GM12878 (cell line): ENCODE results near the gene ABT1. TPM values are rescaled to one million over a fixed set of nuclear protein-coding genes. Genes with fewer than 3 reads are reported as not detected.
A peak's percentile ranks its signal among the peaks of the same experiment; 100 is the strongest.

Experiments used
- ATAC-seq: fragments of 200-7000 bp; cut with Tn5 transposase; 3 replicates; pipeline ENCODE4 v1.9.1; 2020; ENCODE audit warnings: mild to moderate bottlenecking, moderate library complexity
- BruUV-seq: library from RNA; stranded (reverse); fragments of 400-500 nt; replicated peaks from 2 replicates; lab custom pipeline; 2021; lab: Mats Ljungman, UMichigan
- CTCF ChIA-PET: fragments of 300-600 bp; sonication (Branson Sonifier 250); formaldehyde crosslinking; extraction: SDS; loops from one replicate; lab custom pipeline; 2021; ENCODE audit warnings: inconsistent platforms; lab: Yijun Ruan, JAX
- POLR2A ChIA-PET: fragments of 350-600 bp; formaldehyde crosslinking; extraction: SDS; loops from one replicate; lab custom pipeline; 2021; ENCODE audit warnings: inconsistent platforms; lab: Charles Lee
- RAD21 ChIA-PET: fragments of 300-600 bp; sonication (Branson Sonifier 250); formaldehyde crosslinking; loops from one replicate; lab custom pipeline; 2023; ENCODE audit warnings: antibody characterized with exemption; ENCODE audit not compliant: unreplicated experiment; lab: Charles Lee
- SMC1A ChIA-PET: fragments of 300-600 bp; sonication (Branson Sonifier 250); formaldehyde crosslinking; loops from one replicate; lab custom pipeline; 2023; ENCODE audit not compliant: unreplicated experiment, uncharacterized antibody; lab: Charles Lee
- DNase-seq: peaks from one replicate; pipeline ENCODE4 v3.0.0-alpha.2; 2011; ENCODE audit warnings: low read depth, low spot score
- FAIRE-seq: peaks from 3 replicates; lab custom pipeline; 2011; peaks lifted over from hg19 to GRCh38; lab: Jason Lieb, UNC
- H2AFZ ChIP-seq: 2 replicates; pipeline ENCODE4 v1.6.0; 2011; ENCODE audit warnings: low read depth, low read length, control low read depth; ENCODE audit not compliant: control insufficient read depth
- H3K27ac ChIP-seq: 2 replicates; pipeline ENCODE4 v1.5.1; 2011; ENCODE audit warnings: control low read depth; ENCODE audit not compliant: control insufficient read depth, insufficient read depth
- H3K27me3 ChIP-seq, 2 experiments: replicated peaks in 1 of 2; 2 replicates each; pipeline versions ENCODE4 v1.6.0 to v1.6.1; 2011; ENCODE audit warnings: low read length in 1 of 2; ENCODE audit not compliant: control insufficient read depth in 2 of 2, insufficient read depth in 2 of 2
- H3K36me3 ChIP-seq, 2 experiments: 2 replicates each; pipeline ENCODE4 v1.5.1; 2011; ENCODE audit warnings: low read length in 1 of 2; ENCODE audit not compliant: control insufficient read depth in 2 of 2, insufficient read depth in 2 of 2
- H3K4me1 ChIP-seq: 2 replicates; pipeline ENCODE4 v1.6.1; 2011; ENCODE audit warnings: mild to moderate bottlenecking, low read length, moderate library complexity, mixed read lengths; ENCODE audit not compliant: control insufficient read depth, insufficient read depth
- H3K4me2 ChIP-seq: 2 replicates; pipeline ENCODE4 v1.6.0; 2011; ENCODE audit warnings: control low read depth; ENCODE audit not compliant: control insufficient read depth, insufficient read depth
- H3K4me3 ChIP-seq: fragments of 200-600 bp; sonication (generic); 2 replicates; pipeline ENCODE4 v1.5.1; 2016
- H3K79me2 ChIP-seq: 2 replicates; pipeline ENCODE4 v1.6.0; 2011; ENCODE audit warnings: low read length; ENCODE audit not compliant: control insufficient read depth, insufficient read depth
- H3K9ac ChIP-seq: 2 replicates; pipeline ENCODE4 v1.8.0; 2011; ENCODE audit warnings: low read length, control low read depth, mixed read lengths; ENCODE audit not compliant: control insufficient read depth, insufficient read depth
- H3K9me3 ChIP-seq: replicated peaks from 3 replicates; pipeline ENCODE4 v1.5.1; 2011; ENCODE audit warnings: mild to moderate bottlenecking, low read length; ENCODE audit not compliant: control insufficient read depth, insufficient read depth
- H4K20me1 ChIP-seq: 2 replicates; pipeline ENCODE4 v1.6.0; 2011; ENCODE audit not compliant: control insufficient read depth, insufficient read depth
- BCLAF1 ChIP-seq: fragments of 450-650 bp; IDR thresholded peaks from 2 replicates; pipeline ENCODE4 v1.6.1; 2017; ENCODE audit warnings: antibody characterized with exemption, mild to moderate bottlenecking, moderate library complexity
- CBX3 ChIP-seq: fragments of 200-600 bp; sonication (generic); IDR thresholded peaks from 2 replicates; pipeline ENCODE4 v1.6.1; 2016; ENCODE audit warnings: low read depth, borderline replicate concordance
- CEBPB ChIP-seq, 2 experiments: fragments of 150-350 bp in 1 of 2; IDR thresholded peaks; 2 replicates each; pipeline ENCODE4 v1.6.1; 2012 to 2014; ENCODE audit warnings: low read depth in 2 of 2, low read length in 2 of 2, borderline replicate concordance in 1 of 2, inconsistent platforms in 1 of 2
- EGR1 ChIP-seq, 2 experiments: IDR thresholded peaks; 1 replicate in 1 of 2; 2 replicates in 1 of 2; pipeline ENCODE4 v1.6.1; 2011 to 2012; ENCODE audit warnings: low read depth in 2 of 2, low read length in 2 of 2, borderline replicate concordance in 1 of 2, mild to moderate bottlenecking in 1 of 2, moderate library complexity in 1 of 2
- IKZF2 ChIP-seq, 2 experiments: fragments of 450-650 bp; IDR thresholded peaks; 2 replicates each; pipeline ENCODE4 v1.6.1; 2017; ENCODE audit warnings: mild to moderate bottlenecking in 2 of 2, moderate library complexity in 2 of 2
- RAD21 ChIP-seq: IDR thresholded peaks from 2 replicates; pipeline ENCODE4 v1.6.1; 2011; ENCODE audit warnings: mild to moderate bottlenecking, low read depth, low read length, moderate library complexity; ENCODE audit not compliant: insufficient read depth
- RBBP5 ChIP-seq: fragments of 200-600 bp; sonication (generic); conservative IDR thresholded peaks from 2 replicates; pipeline ENCODE4 v1.6.1; 2016
- RFX5 ChIP-seq: IDR thresholded peaks from 2 replicates; pipeline ENCODE4 v1.6.1; 2011; ENCODE audit warnings: low read depth, low read length, improper control_type of control experiment
- SIN3A ChIP-seq: IDR thresholded peaks from 2 replicates; pipeline ENCODE4 v1.6.1; 2012; ENCODE audit warnings: low read depth, low read length, improper control_type of control experiment
- SIX5 ChIP-seq: IDR thresholded peaks from 2 replicates; pipeline ENCODE4 v1.6.1; 2011; ENCODE audit warnings: mild to moderate bottlenecking, low read depth, low read length, moderate library complexity; ENCODE audit not compliant: severe bottlenecking
- TCF7 ChIP-seq: IDR thresholded peaks from 2 replicates; pipeline ENCODE4 v1.6.1; 2014; ENCODE audit warnings: antibody characterized with exemption, borderline replicate concordance
- ZNF592 ChIP-seq: fragments of 450-650 bp; IDR thresholded peaks from 2 replicates; pipeline ENCODE4 v1.6.1; 2017; ENCODE audit warnings: mild to moderate bottlenecking, moderate library complexity
- WGBS: methylation state at CpG from one replicate; pipeline ENCODE4 v1.1.6; 2016; ENCODE audit warnings: low lambda C conversion rate; ENCODE audit not compliant: insufficient replicate concordance, insufficient coverage; ENCODE audit errors: missing lambda C conversion rate; 5-methylcytosine and 5-hydroxymethylcytosine counted together
- in situ Hi-C: fragments of 300-500 bp; cut with MboI; formaldehyde crosslinking; loops from 9 replicates; pipeline ENCODE4 v1.14.3; 2018; ENCODE audit warnings: mixed read lengths
- intact Hi-C: fragments of 100-400 bp; cut with micrococcal nuclease; formaldehyde crosslinking; loops from one replicate; pipeline ENCODE4 v1.14.2; 2022; ENCODE audit not compliant: unreplicated experiment
- polyA plus RNA-seq, 11 experiments: library from polyadenylated mRNA; depleted of rRNA in 4 of 11; unstranded in 6 of 11; stranded (reverse) in 5 of 11; fragments of >200 nt; fragmentation: Nextera tagmentation in 4 of 11; fragmentation: Illumina TruSeq in 1 of 11; extraction: Ambion mirVana in 4 of 11; extraction: Trizol in 1 of 11; gene quantifications; 1 replicate in 1 of 11; 2 replicates in 10 of 11; pipeline versions ENCODE4 v1.2.1 to v1.2.3, GENCODE V29; 2011 to 2016; ENCODE audit warnings: inconsistent platforms in 2 of 11, missing spikeins in 2 of 11, low read depth in 1 of 11
- total RNA-seq, 4 experiments: library from RNA; depleted of rRNA in 3 of 4; stranded (reverse); fragments of >200 nt in 3 of 4; fragmentation: Illumina TruSeq in 1 of 4; extraction: Trizol in 1 of 4; gene quantifications; 2 replicates each; pipeline versions ENCODE4 v1.2.1 to v1.2.3, GENCODE V29; 2013 to 2021
- TF ChIP-seq, protein P1 (sequence below): fragments of 450-650 bp; IDR thresholded peaks from 2 replicates; pipeline ENCODE4 v1.6.1; 2016; ENCODE audit warnings: mild to moderate bottlenecking

The ABT1 gene
- total and polyA plus RNA-seq, 10 of the 15 experiments (the other 5 are each of a cell fraction or from before 2014, with no cell fraction given): 8.4 to 43.5 (median 28.2) TPM

DNA sequence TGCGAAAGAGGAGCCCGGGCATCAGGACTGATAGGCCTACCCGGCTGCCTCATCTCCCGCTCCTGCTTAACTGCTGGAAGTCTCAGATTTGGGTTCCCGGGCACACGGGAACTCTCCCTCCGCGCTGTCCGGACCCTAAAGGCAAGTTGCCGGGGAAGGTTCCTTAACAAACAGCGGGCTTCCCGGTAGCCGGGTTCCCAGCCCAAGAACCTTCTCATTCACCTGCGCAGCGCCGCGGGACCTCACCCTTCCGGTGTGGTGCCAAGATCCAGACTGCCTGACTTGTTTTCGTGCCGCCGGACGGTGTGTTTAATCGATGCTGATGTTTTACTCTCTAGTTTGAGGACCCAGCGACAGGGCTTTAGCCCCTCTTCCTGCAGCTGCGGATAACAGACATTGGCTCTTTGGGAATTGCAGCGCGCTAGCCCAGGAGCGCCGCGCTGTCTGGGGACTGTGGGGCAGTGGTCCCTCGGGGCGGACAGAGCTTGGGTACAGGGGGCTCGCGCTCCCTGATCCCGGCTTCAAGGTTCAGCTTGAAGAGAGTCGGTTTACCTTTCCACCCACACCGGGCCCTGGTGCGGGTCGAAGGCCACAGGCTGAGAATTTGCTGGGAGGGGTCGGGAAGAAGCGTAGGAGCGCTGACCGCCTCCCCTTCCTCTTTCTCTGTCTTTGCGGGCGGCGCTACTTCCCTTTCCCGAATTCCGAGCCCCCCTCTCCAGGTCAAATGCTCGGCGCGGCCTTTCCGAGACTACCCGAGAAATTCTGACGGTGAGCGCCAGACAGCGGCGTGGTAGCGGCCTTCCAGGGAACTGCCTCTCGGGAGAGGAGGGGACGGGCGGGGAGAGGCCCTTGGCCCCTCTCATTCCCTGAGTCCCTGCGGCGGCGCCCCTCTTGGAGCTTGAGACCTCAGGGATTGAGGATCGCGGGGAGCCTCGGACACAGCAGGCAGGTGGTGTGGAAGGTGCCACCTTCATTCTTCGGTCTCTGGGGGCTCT is 17.2 kb downstream of the ABT1 start:
- RAD21 ChIA-PET: no interaction called here
- DNase-seq (no peak), ATAC-seq (peak; percentile 46), FAIRE-seq (no peak)
- POLR2A ChIA-PET: no interaction called here
- H3K9me3 ChIP-seq: peaks cover 2% of the 10 kb centered on the region; the same call in 2 of the 3 replicates
- H3K9ac ChIP-seq: no peak overlapping the region
- CTCF ChIA-PET: no interaction called here
- BruUV-seq: no TSS peak
- intact Hi-C loops: no loop called here
- no peaks in the 10 kb centered on the region for H3K79me2 ChIP-seq
- H3K4me2 ChIP-seq: peak overlapping the region; percentile 57
- H3K4me3 ChIP-seq: 0 out of 2 replicates have a peak overlapping the region, but pooled peaks have one; percentile 16
- no peaks in the 10 kb centered on the region for H3K36me3 ChIP-seq
- no peaks in the 10 kb centered on the region for H4K20me1 ChIP-seq
- in situ Hi-C loops: loop anchor here (5.0 kb wide), 1 partner anchor 468 kb away; no protein-coding TSS in a partner anchor
- SMC1A ChIA-PET: no interaction called here
- H3K27ac ChIP-seq: no peak overlapping the region
- peaks cover 0 to 5% of the 10 kb centered on the region in 2 experiments; a peak in 2 of 4 replicates for H3K27me3 ChIP-seq
- no peaks in the 10 kb centered on the region for H3K4me1 ChIP-seq
- 51% methylated on average over 58 of the region's 68 CpGs for WGBS
- peak overlapping the region; percentile 1 for H2AFZ ChIP-seq
- TF ChIP-seq BCLAF1 (no peak), SIX5 (no peak), IKZF2 (IDR thresholded peaks at IDR 0.05) (no peak), CBX3 (no peak), SIN3A (no peak), CEBPB (IDR thresholded peaks at IDR 0.05; ENCODE audit: borderline replicate concordance in 1 of 2, low read depth in 2 of 2, low read length in 2 of 2) (no peak), EGR1 (IDR thresholded peaks at IDR 0.05; ENCODE audit: borderline replicate concordance in 1 of 2, low read depth in 2 of 2, low read length in 2 of 2) (no peak), ZNF592 (no peak), RFX5 (no peak), RBBP5 (no peak), TCF7 (no peak), RAD21 (no peak)
- TF ChIP-seq, protein P1, sequence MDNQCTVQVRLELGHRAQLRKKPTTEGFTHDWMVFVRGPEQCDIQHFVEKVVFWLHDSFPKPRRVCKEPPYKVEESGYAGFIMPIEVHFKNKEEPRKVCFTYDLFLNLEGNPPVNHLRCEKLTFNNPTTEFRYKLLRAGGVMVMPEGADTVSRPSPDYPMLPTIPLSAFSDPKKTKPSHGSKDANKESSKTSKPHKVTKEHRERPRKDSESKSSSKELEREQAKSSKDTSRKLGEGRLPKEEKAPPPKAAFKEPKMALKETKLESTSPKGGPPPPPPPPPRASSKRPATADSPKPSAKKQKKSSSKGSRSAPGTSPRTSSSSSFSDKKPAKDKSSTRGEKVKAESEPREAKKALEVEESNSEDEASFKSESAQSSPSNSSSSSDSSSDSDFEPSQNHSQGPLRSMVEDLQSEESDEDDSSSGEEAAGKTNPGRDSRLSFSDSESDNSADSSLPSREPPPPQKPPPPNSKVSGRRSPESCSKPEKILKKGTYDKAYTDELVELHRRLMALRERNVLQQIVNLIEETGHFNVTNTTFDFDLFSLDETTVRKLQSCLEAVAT: no peak
